DND-41 (cell line): Measurements from ENCODE around the gene APBB2.

Experiments
- ATAC-seq: fragments of 200-7000 bp; cut with Tn5 transposase; 3 replicates; pipeline ENCODE4 v1.9.1; 2021; ENCODE audit warnings: low read depth; ENCODE audit not compliant: insufficient read depth
- DNase-seq: peaks from one replicate; pipeline ENCODE4 v3.0.0-alpha.2; 2020
- H2AFZ ChIP-seq: 2 replicates; pipeline ENCODE4 v1.6.0; 2012; ENCODE audit warnings: low read depth, low read length
- H3K27ac ChIP-seq: 2 replicates; pipeline ENCODE4 v1.5.1; 2012; ENCODE audit warnings: low read length, inconsistent platforms
- H3K27me3 ChIP-seq: fragments of 200-600 bp; sonication (generic); 2 replicates; pipeline ENCODE4 v1.6.0; 2012; ENCODE audit warnings: low read length, mild to moderate bottlenecking, inconsistent platforms; ENCODE audit not compliant: insufficient read depth, poor library complexity
- H3K36me3 ChIP-seq: 2 replicates; pipeline ENCODE4 v1.5.1; 2012; ENCODE audit warnings: low read length, inconsistent platforms; ENCODE audit not compliant: insufficient read depth
- H3K4me1 ChIP-seq: 2 replicates; pipeline ENCODE4 v1.5.1; 2012; ENCODE audit warnings: mild to moderate bottlenecking, low read length; ENCODE audit not compliant: insufficient read depth
- H3K4me2 ChIP-seq: 2 replicates; pipeline ENCODE4 v1.6.0; 2012; ENCODE audit warnings: mild to moderate bottlenecking, moderate library complexity, low read length, inconsistent platforms; ENCODE audit not compliant: insufficient read depth
- H3K4me3 ChIP-seq, 2 experiments: fragments of 200-600 bp in 1 of 2; shearing (Covaris generic) in 1 of 2; 2 replicates each; pipeline ENCODE4 v1.5.1; 2012 to 2016; ENCODE audit warnings: inconsistent platforms in 2 of 2, low read length in 2 of 2, mild to moderate bottlenecking in 2 of 2, low read depth in 1 of 2, moderate library complexity in 1 of 2
- H3K79me2 ChIP-seq: 2 replicates; pipeline ENCODE4 v1.6.0; 2012; ENCODE audit warnings: low read length, inconsistent platforms; ENCODE audit not compliant: insufficient read depth
- H3K9ac ChIP-seq: 2 replicates; pipeline ENCODE4 v1.6.0; 2012; ENCODE audit warnings: low read depth, mild to moderate bottlenecking, inconsistent platforms, low read length, moderate library complexity
- H3K9me3 ChIP-seq: 2 replicates; pipeline ENCODE4 v1.5.1; 2012; ENCODE audit warnings: low read length, moderate library complexity, mild to moderate bottlenecking, inconsistent platforms; ENCODE audit not compliant: insufficient read depth, severe bottlenecking
- H4K20me1 ChIP-seq: 2 replicates; pipeline ENCODE4 v1.6.0; 2012; ENCODE audit warnings: low read length; ENCODE audit not compliant: insufficient read depth
- EZH2 ChIP-seq: IDR thresholded peaks from 3 replicates; pipeline ENCODE4 v1.6.1; 2012; ENCODE audit warnings: borderline replicate concordance, low read depth, mild to moderate bottlenecking, moderate library complexity, low read length, inconsistent platforms; ENCODE audit not compliant: severe bottlenecking
- TF ChIP-seq, protein P1 (sequence below): IDR thresholded peaks from 2 replicates; pipeline ENCODE4 v1.5.1; 2012; ENCODE audit warnings: borderline replicate concordance, low read length, moderate library complexity, mild to moderate bottlenecking; ENCODE audit not compliant: poor library complexity, severe bottlenecking; ENCODE audit errors: extremely low read depth

APBB2 gene

DNA sequence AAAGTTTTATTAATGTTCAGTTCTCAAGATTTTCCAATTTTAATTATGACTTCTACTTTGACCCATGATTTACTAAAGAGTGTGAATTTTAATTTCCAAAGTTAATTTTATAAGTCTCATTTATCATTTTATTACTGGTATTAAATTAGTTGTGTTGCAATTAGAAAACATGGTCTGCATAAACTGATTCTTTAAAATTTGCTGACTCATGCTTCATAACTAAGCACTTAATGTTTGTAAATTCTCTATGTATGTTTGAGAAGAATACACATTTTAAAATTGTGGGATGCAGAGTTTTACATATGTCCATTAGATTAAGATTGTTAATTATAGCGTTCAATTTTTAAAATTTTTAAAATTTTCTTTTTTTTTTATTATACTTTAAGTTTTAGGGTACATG lies 22.2 kb upstream of the APBB2 start:
- Histone ChIP-seq H2AFZ (no peak overlapping the region), H3K4me1 (no peaks in the 10 kb centered on the region), H3K4me2 (no peak overlapping the region), H3K27me3 (no peaks in the 10 kb centered on the region), H3K36me3 (no peaks in the 10 kb centered on the region), H3K27ac (no peak overlapping the region), H3K9ac (no peak overlapping the region), H3K9me3 (no peaks in the 10 kb centered on the region), H4K20me1 (no peaks in the 10 kb centered on the region), H3K4me3 (no peak overlapping the region), H3K79me2 (no peaks in the 10 kb centered on the region)
- no peak for ATAC-seq
- no peak for TF ChIP-seq EZH2
- TF ChIP-seq, protein P1, sequence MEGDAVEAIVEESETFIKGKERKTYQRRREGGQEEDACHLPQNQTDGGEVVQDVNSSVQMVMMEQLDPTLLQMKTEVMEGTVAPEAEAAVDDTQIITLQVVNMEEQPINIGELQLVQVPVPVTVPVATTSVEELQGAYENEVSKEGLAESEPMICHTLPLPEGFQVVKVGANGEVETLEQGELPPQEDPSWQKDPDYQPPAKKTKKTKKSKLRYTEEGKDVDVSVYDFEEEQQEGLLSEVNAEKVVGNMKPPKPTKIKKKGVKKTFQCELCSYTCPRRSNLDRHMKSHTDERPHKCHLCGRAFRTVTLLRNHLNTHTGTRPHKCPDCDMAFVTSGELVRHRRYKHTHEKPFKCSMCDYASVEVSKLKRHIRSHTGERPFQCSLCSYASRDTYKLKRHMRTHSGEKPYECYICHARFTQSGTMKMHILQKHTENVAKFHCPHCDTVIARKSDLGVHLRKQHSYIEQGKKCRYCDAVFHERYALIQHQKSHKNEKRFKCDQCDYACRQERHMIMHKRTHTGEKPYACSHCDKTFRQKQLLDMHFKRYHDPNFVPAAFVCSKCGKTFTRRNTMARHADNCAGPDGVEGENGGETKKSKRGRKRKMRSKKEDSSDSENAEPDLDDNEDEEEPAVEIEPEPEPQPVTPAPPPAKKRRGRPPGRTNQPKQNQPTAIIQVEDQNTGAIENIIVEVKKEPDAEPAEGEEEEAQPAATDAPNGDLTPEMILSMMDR: no peak
- DNase-seq: no peak

DNA sequence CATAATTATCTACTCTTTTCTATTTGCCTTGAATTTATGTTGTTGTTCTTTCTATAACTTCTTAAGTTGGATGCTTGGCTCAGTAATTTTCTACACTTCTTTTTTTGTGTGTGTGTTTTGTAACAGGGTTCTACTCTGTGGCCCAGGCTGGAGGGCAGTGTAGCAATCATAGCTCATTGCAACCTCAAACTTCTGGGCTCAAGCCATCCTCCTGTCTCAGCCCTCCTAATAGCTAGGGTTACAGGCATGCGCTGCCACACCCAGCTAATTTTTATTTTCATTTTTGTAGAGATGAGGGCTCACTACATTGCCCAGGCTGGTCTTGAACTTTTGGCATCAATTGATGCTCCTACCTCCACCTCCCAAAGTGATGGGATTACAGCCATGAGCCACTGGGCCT lies 21.7 kb upstream of the APBB2 start:
- Histone ChIP-seq H3K27me3 (no peaks in the 10 kb centered on the region), H3K4me2 (no peak overlapping the region), H3K4me1 (no peaks in the 10 kb centered on the region), H3K9me3 (no peaks in the 10 kb centered on the region), H4K20me1 (no peaks in the 10 kb centered on the region), H3K9ac (no peak overlapping the region), H3K36me3 (no peaks in the 10 kb centered on the region), H3K79me2 (no peaks in the 10 kb centered on the region), H3K4me3 (no peak overlapping the region), H2AFZ (no peak overlapping the region), H3K27ac (no peak overlapping the region)
- DNase-seq (no peak), ATAC-seq (no peak)
- TF ChIP-seq, protein P1: no peak
- no peak for TF ChIP-seq EZH2

- Histone ChIP-seq H3K4me1 (no peaks in the 10 kb centered on the region), H3K36me3 (no peaks in the 10 kb centered on the region), H3K27me3 (no peaks in the 10 kb centered on the region), H3K4me2 (no peak overlapping the region), H4K20me1 (no peaks in the 10 kb centered on the region), H3K9me3 (no peaks in the 10 kb centered on the region), H3K79me2 (no peaks in the 10 kb centered on the region), H2AFZ (no peak overlapping the region), H3K4me3 (no peak overlapping the region), H3K9ac (no peak overlapping the region), H3K27ac (no peak overlapping the region)
- DNase-seq (no peak), ATAC-seq (no peak)
- TF ChIP-seq EZH2: no peak
- TF ChIP-seq, protein P1: no peak
Measured at GRCh38 chr4:41232856-41233255, 18.5 kb upstream of the APBB2 start.

DNA sequence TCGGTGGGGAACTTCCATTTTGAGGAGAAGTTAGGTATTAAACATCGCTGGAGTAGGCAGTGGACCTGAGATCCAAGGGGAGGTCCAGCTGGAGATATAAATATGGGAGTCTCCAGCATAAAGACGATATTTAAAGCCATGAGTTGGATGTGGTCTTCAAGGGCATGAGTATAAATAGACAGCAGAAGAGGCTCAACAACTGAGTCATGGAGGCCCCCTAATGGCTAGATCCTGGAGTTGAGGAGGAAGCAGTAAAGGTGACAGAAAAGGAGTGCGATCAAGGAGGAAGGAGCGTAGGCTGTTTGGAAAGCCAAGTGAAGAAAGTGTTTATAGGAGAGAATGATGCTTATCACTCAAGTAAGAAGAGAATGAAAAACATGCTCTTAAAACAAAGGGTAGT lies 18.1 kb upstream of the APBB2 start:
- Histone ChIP-seq H4K20me1 (no peaks in the 10 kb centered on the region), H3K27ac (no peak overlapping the region), H2AFZ (no peak overlapping the region), H3K79me2 (no peaks in the 10 kb centered on the region), H3K36me3 (no peaks in the 10 kb centered on the region), H3K4me2 (no peak overlapping the region), H3K4me3 (no peak overlapping the region), H3K9me3 (no peaks in the 10 kb centered on the region), H3K9ac (no peak overlapping the region), H3K4me1 (no peaks in the 10 kb centered on the region), H3K27me3 (no peaks in the 10 kb centered on the region)
- no peak for DNase-seq
- TF ChIP-seq, protein P1: peak; percentile 18
- TF ChIP-seq EZH2: no peak
- ATAC-seq: no peak
